Heart left ventricle (tissue), 13 donors: ENCODE measurements around the gene KLF7.

Source experiments
- CTCF ChIP-seq, 12 donors: fragments of 200-600 bp; sonication (generic) in 4 of 12; IDR thresholded peaks; one replicate each; pipeline versions ENCODE4 v1.5.0 to v1.8.0; 2018 to 2022; ENCODE audit warnings: antibody characterized with exemption in 12 of 12, mild to moderate bottlenecking in 5 of 12
- POLR2A ChIP-seq, 2 donors: fragments of 450-650 bp; IDR thresholded peaks; one replicate each; pipeline ENCODE4 v1.6.1; 2017; ENCODE audit warnings: antibody characterized with exemption in 2 of 2, mild to moderate bottlenecking in 2 of 2, moderate library complexity in 2 of 2
- donor health status: ischemic (EF 13 %, LVEDD 7.1; RV severe dilation, severe dysfunction).
- donor health status: DM: no; HTN: yes; CAD: no.
- donor health status: DM: no; HTN: no; CAD: no.
- donor health status: ischemic (EF 25% LVEDD 6.9; RV normal size, moderate dysfunction).
- donor health status: ischemic (EF 25% LVEDD 5.7; RV mildly dilated, moderate dysfunction).
- donor health status: ischemic (EF 35%, LVEDD 5.7; RV mildly dilated, moderate dysfunction).
- donor health status: nonischemic (EF 11% LVEDD 7.7; RV severe dilation, severe dysfunction).
- donor health status: DM: yes; HTN: yes; CAD: no.
- donor health status: PGD.
- donor health status: ischemic (EF 29% LVEDD 5.4; RV normal size, mild dysfunction).
- donor health status: nonischemic (EF 23%, LVEDD 6.1; RV moderate dilation, normal function).

- TF ChIP-seq CTCF (IDR thresholded peaks at IDR 0.05) (peak in 3 of 12 donors; percentile 6 to 26 (median 23)), POLR2A (IDR thresholded peaks at IDR 0.05) (no peak)
Observed at GRCh38 chr2:207073801-207074678, 91.7 kb downstream of the KLF7 start.
